Activated naive CD4-positive, alpha-beta T cell treated with anti-CD3 and anti-CD28 coated beads, Interleukin-2, amount 50 U/mL, for 72 hours (primary cell): ENCODE data around the gene SCNM1. TPM values are rescaled to one million over a fixed set of nuclear protein-coding genes. Genes with fewer than 3 reads are reported as not detected.
"Not testable (repeated sequence)": the region's sequence is repeated elsewhere in the genome, so short reads cannot be mapped to it uniquely, and the experiment has no call there.

Experiments used
- ATAC-seq, 2 donors: fragments of 150-1000 bp; cut with Tn5 transposase; 2 replicates each; pipeline ENCODE4 v1.10.0; 2021; ENCODE audit warnings: mild to moderate bottlenecking in 2 of 2, moderate library complexity in 2 of 2
- DNase-seq, 2 donors: peaks; one replicate each; pipeline ENCODE4 v3.0.0; 2021 to 2022; ENCODE audit warnings: low spot score in 2 of 2
- H3K27ac Mint-ChIP-seq, 2 donors: one replicate each; pipeline ENCODE4 v1.8.0; 2022; ENCODE audit warnings: mild to moderate bottlenecking in 2 of 2, mixed read lengths in 2 of 2
- H3K36me3 Mint-ChIP-seq, 2 donors: one replicate each; pipeline ENCODE4 v1.8.0; 2022; ENCODE audit warnings: mixed read lengths in 2 of 2
- H3K9me3 Mint-ChIP-seq, 2 donors: one replicate each; pipeline ENCODE4 v1.8.0; 2022; ENCODE audit warnings: mixed read lengths in 2 of 2
- total RNA-seq, 2 donors: library from RNA; stranded (reverse); gene quantifications; one replicate each; pipeline ENCODE4 v1.2.3, GENCODE V29; 2022

The SCNM1 gene
- total RNA-seq, 2 donors from 2014 or later, result 62.3 to 83.9 TPM

- ATAC-seq (no peak), DNase-seq (no peak)
- Mint-ChIP-seq H3K27ac (peak overlapping the region in 1 of 2 donors; percentile 21), H3K9me3 (no peaks in the 10 kb centered on the region), H3K36me3 (peaks cover 0 to 10% of the 10 kb centered on the region in 2 donors)
Measured at GRCh38 chr1:151175041-151175741, 9.2 kb downstream of the SCNM1 start.

- DNase-seq (no peak), ATAC-seq (peak; percentile 41 to 64)
- Mint-ChIP-seq H3K27ac (peak within 1 kb of the TSS; percentile 21 to 70), H3K36me3 (peaks cover 5 to 10% of the 10 kb centered on the region in 2 donors), H3K9me3 (no peaks in the 10 kb centered on the region)
Measured at GRCh38 chr1:151175863-151176262, 9.9 kb downstream of the SCNM1 start, which contains the start of gene TMOD4. Gene TMOD4 (minus strand): TSS chr1:151175981. CDS start chr1:151174875, 1,106 bp downstream.

DNA sequence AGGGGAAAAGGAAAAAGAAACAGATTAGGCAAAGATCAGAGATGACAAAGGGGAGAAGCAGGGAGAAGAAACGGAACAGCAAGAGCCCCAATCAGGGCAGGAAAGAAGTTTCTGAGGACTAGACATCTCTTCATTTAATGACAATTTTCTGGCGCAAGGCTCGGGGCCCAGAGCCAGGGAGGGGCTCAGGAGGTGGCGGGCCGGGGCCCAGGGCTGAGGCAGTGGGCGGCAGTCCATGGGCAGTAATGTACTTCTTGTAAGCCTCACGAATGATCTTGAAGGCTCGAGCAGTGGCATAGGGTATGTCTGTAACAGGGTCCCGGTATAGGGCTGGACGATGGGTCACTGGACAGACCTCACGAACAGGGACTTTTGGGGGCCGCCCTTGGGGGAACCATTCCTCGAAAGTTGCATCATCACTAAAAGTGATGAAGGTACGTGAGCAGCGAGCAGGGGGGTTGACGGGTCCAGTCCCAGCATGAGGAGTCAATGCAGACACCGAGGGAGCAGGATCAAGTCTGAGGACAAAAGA, 10.6 kb downstream of the SCNM1 start:
- peaks cover 10 to 13% of the 10 kb centered on the region in 2 donors for H3K36me3 Mint-ChIP-seq
- no peak for DNase-seq
- H3K27ac Mint-ChIP-seq, result peak overlapping the region in 1 of 2 donors; percentile 70
- ATAC-seq, result no peak
- no peaks in the 10 kb centered on the region for H3K9me3 Mint-ChIP-seq

GRCh38 chr1:151184211-151184610, 18.3 kb downstream of the SCNM1 start:
- H3K36me3 Mint-ChIP-seq, result peaks cover 12 to 39% of the 10 kb centered on the region in 2 donors
- no peaks in the 10 kb centered on the region for H3K9me3 Mint-ChIP-seq
- ATAC-seq, result no peak

GRCh38 chr1:151187205-151187604, 21.3 kb downstream of the SCNM1 start:
- no peak for ATAC-seq
- Mint-ChIP-seq H3K36me3 (peaks cover 18 to 31% of the 10 kb centered on the region in 2 donors), H3K27ac (no peak overlapping the region)

More at GRCh38 chr1:151184211-151184610, 18.3 kb downstream of the SCNM1 start:
- H3K27ac Mint-ChIP-seq, result peak overlapping the region in 1 of 2 donors; percentile 69
- DNase-seq, result no peak

GRCh38 chr1:151188667-151189066, 22.7 kb downstream of the SCNM1 start:
- H3K9me3 Mint-ChIP-seq, DNase-seq, ATAC-seq: not testable (repeated sequence)
- Mint-ChIP-seq H3K36me3 (peaks cover 11 to 23% of the 10 kb centered on the region in 2 donors), H3K27ac (peak overlapping the region; percentile 91 to 93)

More at GRCh38 chr1:151187205-151187604, 21.3 kb downstream of the SCNM1 start:
- no peak for DNase-seq
- H3K9me3 Mint-ChIP-seq, result no peaks in the 10 kb centered on the region

DNA sequence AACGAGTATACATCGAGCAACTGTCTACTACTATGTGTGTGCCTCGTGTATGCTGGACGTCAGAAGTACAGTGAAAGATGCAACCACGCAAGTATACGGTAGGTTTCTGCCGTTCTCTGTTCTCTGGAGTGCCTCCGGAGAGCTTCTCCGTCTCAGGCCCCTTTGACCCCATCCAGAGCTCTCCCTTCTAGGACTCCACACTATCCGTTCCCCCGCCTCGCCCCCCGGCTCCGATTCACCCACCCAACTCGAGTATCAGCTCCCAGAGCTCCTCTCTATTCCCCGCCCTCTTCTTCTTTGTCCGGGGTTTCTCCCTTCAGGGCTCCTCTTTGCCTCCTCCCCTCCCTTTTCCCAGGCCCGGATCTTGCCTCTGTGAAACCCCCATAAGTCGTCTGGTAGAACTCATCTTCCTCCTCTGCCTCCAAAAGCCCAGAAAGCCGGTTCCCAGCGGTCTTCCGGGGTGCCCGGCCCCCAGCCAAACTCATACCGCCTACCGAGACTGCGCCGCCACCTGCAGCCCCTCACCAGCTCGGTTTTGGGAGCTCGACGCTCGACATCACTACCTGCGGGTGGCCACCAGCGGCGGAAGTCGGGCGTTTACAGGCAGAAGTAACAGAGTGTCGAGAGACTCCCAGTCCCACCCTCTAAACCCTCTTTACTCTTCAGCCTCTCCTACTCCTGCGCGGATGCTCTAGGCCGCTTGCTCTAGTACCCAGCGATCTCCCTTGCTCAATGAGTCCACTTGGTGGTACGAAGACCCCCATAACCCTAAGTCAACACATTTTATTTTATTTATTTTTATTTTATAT, 23.9 kb downstream of the SCNM1 start, which contains the start of gene VPS72:
Gene VPS72 (minus strand): TSS at position 561 of the 809 bp plus-strand sequence. CDS start 76 bp downstream, at position 485.
- DNase-seq, result peak; percentile 80 to 86
- Mint-ChIP-seq H3K36me3 (peaks cover 6 to 16% of the 10 kb centered on the region in 2 donors), H3K9me3 (no peaks in the 10 kb centered on the region)

GRCh38 chr1:151192047-151192446, 26.1 kb downstream of the SCNM1 start:
- ATAC-seq (no peak), DNase-seq (no peak)
- no peak overlapping the region for H3K27ac Mint-ChIP-seq
- H3K36me3 Mint-ChIP-seq, result peaks cover 6 to 7% of the 10 kb centered on the region in 2 donors
- H3K9me3 Mint-ChIP-seq, result no peaks in the 10 kb centered on the region

More for the DNA sequence above, 23.9 kb downstream of the SCNM1 start, which contains the start of gene VPS72:
- H3K27ac Mint-ChIP-seq, result peak within 1 kb of the TSS; percentile 93 to 99
- ATAC-seq, result peak; percentile 97 to 99

DNA sequence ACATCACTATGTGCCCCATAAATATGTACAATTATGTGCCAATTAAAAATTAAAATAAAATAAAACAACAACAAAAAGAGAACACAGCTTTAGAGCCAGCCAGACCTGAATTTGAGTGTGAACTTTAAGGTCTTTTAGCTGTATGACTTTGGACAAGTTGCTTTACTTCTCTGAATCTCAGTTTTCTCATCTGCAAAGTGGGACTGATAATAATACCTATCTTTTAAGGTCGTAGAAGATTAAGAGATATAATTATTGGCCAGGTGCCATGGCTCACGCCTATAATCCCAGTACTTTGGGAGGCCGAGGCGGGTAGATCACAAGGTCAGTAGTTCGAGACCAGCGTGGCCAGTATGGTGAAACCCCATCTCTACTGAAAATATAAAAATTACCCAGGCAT, 27.4 kb downstream of the SCNM1 start:
- DNase-seq (no peak), ATAC-seq (no peak)
- H3K36me3 Mint-ChIP-seq, result peaks cover 9 to 11% of the 10 kb centered on the region in 2 donors
- no peaks in the 10 kb centered on the region for H3K9me3 Mint-ChIP-seq
- no peak overlapping the region for H3K27ac Mint-ChIP-seq

DNA sequence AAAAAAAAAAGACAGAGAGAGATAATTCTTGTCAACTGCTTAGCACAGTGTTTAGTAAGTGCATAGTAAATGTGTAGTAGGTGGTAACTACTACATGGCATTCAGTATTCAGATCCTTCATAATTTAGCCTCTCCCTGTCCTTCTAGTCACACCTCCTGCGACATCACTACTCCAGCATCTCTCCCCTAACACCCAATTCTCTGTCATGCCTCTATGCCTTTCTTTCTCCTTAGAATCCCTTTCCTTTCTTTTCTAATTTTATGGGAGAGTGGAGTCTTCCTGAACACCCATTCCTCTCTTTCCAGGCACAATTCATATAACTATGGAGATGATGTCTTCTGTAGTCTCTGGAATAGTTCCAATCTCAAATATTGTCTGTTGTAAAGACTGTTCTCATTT, 27.9 kb downstream of the SCNM1 start:
- DNase-seq (no peak), ATAC-seq (no peak)
- Mint-ChIP-seq H3K36me3 (peaks cover 15 to 16% of the 10 kb centered on the region in 2 donors), H3K27ac (no peak overlapping the region), H3K9me3 (no peaks in the 10 kb centered on the region)

- not testable (repeated sequence) for ATAC-seq
Measured at GRCh38 chr1:151194894-151195594, 29.1 kb downstream of the SCNM1 start.

DNA sequence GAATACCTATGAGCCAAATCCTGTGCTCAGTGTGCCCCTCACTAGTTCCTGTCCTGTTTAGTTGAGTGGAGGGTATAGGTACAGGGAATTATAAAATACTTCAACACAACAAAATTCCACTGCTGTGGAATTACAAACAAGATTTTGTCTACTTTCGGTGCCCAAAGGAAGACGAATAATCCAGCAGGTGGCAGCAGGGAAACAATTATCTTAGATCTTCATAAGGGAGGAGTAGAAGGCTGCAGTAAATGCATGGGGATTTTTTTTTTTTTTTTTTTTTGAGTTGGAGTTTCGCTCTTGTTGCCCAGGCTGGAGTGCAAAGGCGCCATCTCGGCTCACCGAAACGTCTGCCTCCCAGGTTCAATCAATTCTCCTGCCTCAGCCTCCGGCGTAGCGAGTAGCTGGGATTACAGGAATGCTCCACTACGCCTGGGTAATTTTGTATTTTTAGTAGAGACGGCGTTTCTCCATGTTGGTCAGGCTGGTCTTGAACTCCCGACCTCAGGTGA, 30.4 kb downstream of the SCNM1 start:
- no peak overlapping the region for H3K27ac Mint-ChIP-seq
- H3K9me3 Mint-ChIP-seq, result no peaks in the 10 kb centered on the region
- ATAC-seq (peak; percentile 28 to 43), DNase-seq (peak; percentile 40 to 55)
- H3K36me3 Mint-ChIP-seq, result peaks cover 24 to 25% of the 10 kb centered on the region in 2 donors

More at GRCh38 chr1:151194894-151195594, 29.1 kb downstream of the SCNM1 start:
- not testable (repeated sequence) for H3K9me3 Mint-ChIP-seq, DNase-seq, H3K27ac Mint-ChIP-seq
- peaks cover 22 to 24% of the 10 kb centered on the region in 2 donors for H3K36me3 Mint-ChIP-seq

DNA sequence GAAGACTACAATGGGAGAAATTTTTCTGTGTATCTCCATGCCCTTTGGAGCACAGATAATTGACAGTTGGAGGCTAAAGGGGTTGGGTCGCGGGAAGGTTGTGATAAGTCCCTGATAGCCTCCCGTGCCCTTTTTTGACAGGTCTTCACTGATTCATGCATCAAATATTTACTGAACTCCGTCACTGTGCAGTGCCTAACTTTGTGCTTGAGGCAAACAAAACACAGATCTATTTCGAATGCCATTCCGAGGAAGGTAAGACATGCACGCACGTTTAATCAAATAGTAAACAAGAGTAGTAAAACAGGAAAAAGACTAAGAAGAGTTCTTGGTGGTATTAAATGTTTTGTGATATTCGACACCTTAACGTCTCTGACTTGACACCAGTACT, 31.9 kb downstream of the SCNM1 start:
- peak overlapping the region; percentile 98 to 100 for H3K27ac Mint-ChIP-seq
- DNase-seq (no peak), ATAC-seq (no peak)
- H3K36me3 Mint-ChIP-seq, result peaks cover 25 to 30% of the 10 kb centered on the region in 2 donors
- H3K9me3 Mint-ChIP-seq, result no peaks in the 10 kb centered on the region

GRCh38 chr1:151198254-151199127, 32.5 kb downstream of the SCNM1 start, which contains the start of gene PIP5K1A:
Gene PIP5K1A (plus strand): TSS chr1:151198552. CDS start chr1:151198997, 445 bp downstream.
- Mint-ChIP-seq H3K36me3 (peaks cover 25 to 30% of the 10 kb centered on the region in 2 donors), H3K9me3 (no peaks in the 10 kb centered on the region), H3K27ac (peak within 1 kb of the TSS; percentile 98 to 100)
- DNase-seq, result peak; percentile 97 to 98
- peak; percentile 92 to 93 for ATAC-seq
